B cell (primary cell): ENCODE measurements around the gene LTA4H.

Experiments
- EZH2 ChIP-seq: IDR thresholded peaks from 2 replicates; pipeline ENCODE4 v1.6.1; 2012; ENCODE audit warnings: borderline replicate concordance, low read depth, mild to moderate bottlenecking, moderate library complexity, low read length; ENCODE audit not compliant: insufficient read depth, poor library complexity, severe bottlenecking
- TF ChIP-seq, protein P1 (sequence below): fragments of 200-600 bp; IDR thresholded peaks from one replicate; pipeline ENCODE4 v1.8.0; 2022; ENCODE audit warnings: antibody characterized with exemption, mild to moderate bottlenecking

DNA sequence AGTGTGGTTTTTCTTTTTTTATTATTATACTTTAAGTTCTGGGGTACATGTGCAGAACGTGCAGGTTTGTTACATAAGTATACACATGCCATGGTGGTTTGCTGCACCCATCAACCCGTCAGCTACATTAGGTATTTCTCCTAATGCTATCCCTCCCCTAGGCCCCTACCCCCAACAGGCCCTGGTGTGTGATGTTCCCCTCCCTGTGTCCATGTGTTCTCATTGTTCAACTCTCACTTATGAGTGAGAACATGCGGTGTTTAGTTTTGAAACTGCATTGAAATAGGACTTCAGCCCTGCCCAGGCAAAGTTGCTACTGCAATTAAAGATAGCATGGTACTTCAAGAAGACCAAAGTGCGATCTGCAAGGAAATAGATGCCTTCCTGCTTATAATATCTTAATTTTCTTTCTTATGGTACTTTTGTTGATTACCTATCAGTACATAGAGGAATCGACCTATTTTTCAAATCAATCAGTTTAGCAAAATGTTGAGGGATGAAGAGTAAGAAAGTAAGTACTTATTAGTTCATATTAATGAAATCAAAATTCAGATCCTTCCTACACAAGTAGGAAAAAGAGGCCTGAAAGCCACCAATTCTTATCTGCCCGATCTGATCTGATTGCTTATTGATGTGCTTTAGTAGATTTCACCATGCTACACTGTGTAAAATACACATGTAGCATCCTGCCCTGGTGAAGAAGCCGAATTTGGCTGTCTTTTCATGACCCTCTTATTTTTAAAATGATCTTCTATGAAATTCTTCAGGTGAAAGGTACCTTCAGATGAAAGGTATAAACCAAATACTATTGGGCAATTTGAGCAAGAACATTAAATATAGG is 1.6 kb downstream of the LTA4H start:
- TF ChIP-seq, protein P1, sequence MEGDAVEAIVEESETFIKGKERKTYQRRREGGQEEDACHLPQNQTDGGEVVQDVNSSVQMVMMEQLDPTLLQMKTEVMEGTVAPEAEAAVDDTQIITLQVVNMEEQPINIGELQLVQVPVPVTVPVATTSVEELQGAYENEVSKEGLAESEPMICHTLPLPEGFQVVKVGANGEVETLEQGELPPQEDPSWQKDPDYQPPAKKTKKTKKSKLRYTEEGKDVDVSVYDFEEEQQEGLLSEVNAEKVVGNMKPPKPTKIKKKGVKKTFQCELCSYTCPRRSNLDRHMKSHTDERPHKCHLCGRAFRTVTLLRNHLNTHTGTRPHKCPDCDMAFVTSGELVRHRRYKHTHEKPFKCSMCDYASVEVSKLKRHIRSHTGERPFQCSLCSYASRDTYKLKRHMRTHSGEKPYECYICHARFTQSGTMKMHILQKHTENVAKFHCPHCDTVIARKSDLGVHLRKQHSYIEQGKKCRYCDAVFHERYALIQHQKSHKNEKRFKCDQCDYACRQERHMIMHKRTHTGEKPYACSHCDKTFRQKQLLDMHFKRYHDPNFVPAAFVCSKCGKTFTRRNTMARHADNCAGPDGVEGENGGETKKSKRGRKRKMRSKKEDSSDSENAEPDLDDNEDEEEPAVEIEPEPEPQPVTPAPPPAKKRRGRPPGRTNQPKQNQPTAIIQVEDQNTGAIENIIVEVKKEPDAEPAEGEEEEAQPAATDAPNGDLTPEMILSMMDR: no peak
- no peak for TF ChIP-seq EZH2
